DND-41 (cell line): ENCODE results near the gene FAS.

Experiments used
- ATAC-seq: fragments of 200-7000 bp; cut with Tn5 transposase; 3 replicates; pipeline ENCODE4 v1.9.1; 2021; ENCODE audit warnings: low read depth; ENCODE audit not compliant: insufficient read depth
- DNase-seq: peaks from one replicate; pipeline ENCODE4 v3.0.0-alpha.2; 2020
- H2AFZ ChIP-seq: 2 replicates; pipeline ENCODE4 v1.6.0; 2012; ENCODE audit warnings: low read depth, low read length
- H3K27ac ChIP-seq: 2 replicates; pipeline ENCODE4 v1.5.1; 2012; ENCODE audit warnings: low read length, inconsistent platforms
- H3K27me3 ChIP-seq: fragments of 200-600 bp; sonication (generic); 2 replicates; pipeline ENCODE4 v1.6.0; 2012; ENCODE audit warnings: low read length, mild to moderate bottlenecking, inconsistent platforms; ENCODE audit not compliant: insufficient read depth, poor library complexity
- H3K36me3 ChIP-seq: 2 replicates; pipeline ENCODE4 v1.5.1; 2012; ENCODE audit warnings: low read length, inconsistent platforms; ENCODE audit not compliant: insufficient read depth
- H3K4me1 ChIP-seq: 2 replicates; pipeline ENCODE4 v1.5.1; 2012; ENCODE audit warnings: mild to moderate bottlenecking, low read length; ENCODE audit not compliant: insufficient read depth
- H3K4me2 ChIP-seq: 2 replicates; pipeline ENCODE4 v1.6.0; 2012; ENCODE audit warnings: mild to moderate bottlenecking, moderate library complexity, low read length, inconsistent platforms; ENCODE audit not compliant: insufficient read depth
- H3K4me3 ChIP-seq, 2 experiments: fragments of 200-600 bp in 1 of 2; shearing (Covaris generic) in 1 of 2; 2 replicates each; pipeline ENCODE4 v1.5.1; 2012 to 2016; ENCODE audit warnings: inconsistent platforms in 2 of 2, low read length in 2 of 2, mild to moderate bottlenecking in 2 of 2, low read depth in 1 of 2, moderate library complexity in 1 of 2
- H3K79me2 ChIP-seq: 2 replicates; pipeline ENCODE4 v1.6.0; 2012; ENCODE audit warnings: low read length, inconsistent platforms; ENCODE audit not compliant: insufficient read depth
- H3K9ac ChIP-seq: 2 replicates; pipeline ENCODE4 v1.6.0; 2012; ENCODE audit warnings: low read depth, mild to moderate bottlenecking, inconsistent platforms, low read length, moderate library complexity
- H3K9me3 ChIP-seq: 2 replicates; pipeline ENCODE4 v1.5.1; 2012; ENCODE audit warnings: low read length, moderate library complexity, mild to moderate bottlenecking, inconsistent platforms; ENCODE audit not compliant: insufficient read depth, severe bottlenecking
- H4K20me1 ChIP-seq: 2 replicates; pipeline ENCODE4 v1.6.0; 2012; ENCODE audit warnings: low read length; ENCODE audit not compliant: insufficient read depth
- CTCF ChIP-seq: IDR thresholded peaks from 2 replicates; pipeline ENCODE4 v1.5.1; 2012; ENCODE audit warnings: borderline replicate concordance, low read length, moderate library complexity, mild to moderate bottlenecking; ENCODE audit not compliant: poor library complexity, severe bottlenecking; ENCODE audit errors: extremely low read depth
- EZH2 ChIP-seq: IDR thresholded peaks from 3 replicates; pipeline ENCODE4 v1.6.1; 2012; ENCODE audit warnings: borderline replicate concordance, low read depth, mild to moderate bottlenecking, moderate library complexity, low read length, inconsistent platforms; ENCODE audit not compliant: severe bottlenecking

The FAS gene

GRCh38 chr10:88989423-88989822 lies 1.2 kb upstream of the FAS start:
- ATAC-seq: no peak
- Histone ChIP-seq H3K9ac (no peak overlapping the region), H3K4me2 (no peak overlapping the region), H3K4me3 (no peak overlapping the region), H3K36me3 (no peaks in the 10 kb centered on the region), H4K20me1 (no peaks in the 10 kb centered on the region), H3K4me1 (peaks cover 42% of the 10 kb centered on the region), H2AFZ (no peak overlapping the region), H3K79me2 (no peaks in the 10 kb centered on the region), H3K27me3 (no peaks in the 10 kb centered on the region), H3K27ac (no peak overlapping the region), H3K9me3 (no peaks in the 10 kb centered on the region)
- no peak for DNase-seq
- TF ChIP-seq EZH2 (no peak), CTCF (no peak)

DNA sequence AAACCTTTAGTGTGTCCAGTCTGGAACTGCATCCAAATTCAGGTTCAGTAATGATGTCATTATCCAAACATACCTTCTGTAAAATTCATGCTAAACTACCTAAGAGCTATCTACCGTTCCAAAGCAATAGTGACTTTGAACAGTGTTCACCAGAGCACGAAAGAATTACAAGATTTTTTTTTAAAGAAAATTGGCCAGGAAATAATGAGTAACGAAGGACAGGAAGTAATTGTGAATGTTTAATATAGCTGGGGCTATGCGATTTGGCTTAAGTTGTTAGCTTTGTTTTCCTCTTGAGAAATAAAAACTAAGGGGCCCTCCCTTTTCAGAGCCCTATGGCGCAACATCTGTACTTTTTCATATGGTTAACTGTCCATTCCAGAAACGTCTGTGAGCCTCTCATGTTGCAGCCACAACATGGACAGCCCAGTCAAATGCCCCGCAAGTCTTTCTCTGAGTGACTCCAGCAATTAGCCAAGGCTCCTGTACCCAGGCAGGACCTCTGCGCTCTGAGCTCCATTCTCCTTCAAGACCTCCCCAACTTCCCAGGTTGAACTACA lies 694 bp upstream of the FAS start:
- Histone ChIP-seq H2AFZ (peak overlapping the region; percentile 95), H3K9me3 (no peaks in the 10 kb centered on the region), H3K27me3 (no peaks in the 10 kb centered on the region), H3K4me2 (peak overlapping the region; percentile 97), H3K4me3 (peak overlapping the region in 1 of 2 experiments; percentile 82; a peak in 3 of 4 replicates), H3K79me2 (no peaks in the 10 kb centered on the region), H3K36me3 (no peaks in the 10 kb centered on the region), H3K4me1 (peaks cover 42% of the 10 kb centered on the region), H3K27ac (no peak overlapping the region), H3K9ac (peak overlapping the region; percentile 74), H4K20me1 (no peaks in the 10 kb centered on the region)
- ATAC-seq (no peak), DNase-seq (no peak)
- no peak for TF ChIP-seq EZH2
- no peak for TF ChIP-seq CTCF

DNA sequence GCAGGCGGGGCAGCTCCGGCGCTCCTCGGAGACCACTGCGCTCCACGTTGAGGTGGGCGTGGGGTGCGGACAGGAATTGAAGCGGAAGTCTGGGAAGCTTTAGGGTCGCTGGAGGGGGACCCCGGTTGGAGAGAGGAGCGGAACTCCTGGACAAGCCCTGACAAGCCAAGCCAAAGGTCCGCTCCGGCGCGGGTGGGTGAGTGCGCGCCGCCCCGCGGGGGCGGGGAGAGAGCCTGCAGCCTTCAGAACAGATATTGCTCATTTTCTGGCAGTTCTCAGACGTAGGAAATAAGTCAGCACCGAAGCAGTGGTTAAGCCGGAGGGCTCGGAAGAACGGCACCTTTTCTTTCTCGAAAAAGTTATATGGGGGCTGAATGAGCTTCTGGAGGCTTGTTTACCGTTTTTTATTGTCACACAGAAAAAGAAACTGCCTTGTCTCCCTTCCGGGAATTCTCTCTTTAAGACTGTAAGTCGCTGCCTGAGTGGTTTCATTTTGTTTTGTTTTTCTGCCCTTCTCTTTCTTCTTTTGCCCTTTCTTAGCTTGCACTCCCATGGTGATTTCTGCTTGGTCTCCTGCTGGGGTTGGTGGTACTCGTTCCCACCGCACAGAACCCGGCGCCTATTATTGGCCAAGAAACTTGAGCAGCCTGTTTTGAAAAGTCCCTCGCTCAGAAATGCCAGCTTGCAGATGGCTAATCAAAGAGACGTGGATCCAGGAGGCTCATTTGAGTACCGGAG lies 732 bp downstream of the FAS start:
- Histone ChIP-seq H2AFZ (peak overlapping the region; percentile 95), H3K36me3 (no peaks in the 10 kb centered on the region), H3K27ac (peak overlapping the region; percentile 73), H3K4me1 (peaks cover 42% of the 10 kb centered on the region), H3K79me2 (no peaks in the 10 kb centered on the region), H3K4me2 (peak overlapping the region; percentile 97), H3K9me3 (no peaks in the 10 kb centered on the region), H3K27me3 (no peaks in the 10 kb centered on the region), H4K20me1 (no peaks in the 10 kb centered on the region), H3K9ac (peak overlapping the region; percentile 74), H3K4me3 (peak overlapping the region; percentile 71 to 82)
- TF ChIP-seq EZH2: no peak
- TF ChIP-seq CTCF: peak; percentile 25
- DNase-seq: peak; percentile 68
- ATAC-seq: peak; percentile 58
